ENCODE data around the gene FRMD4A. TPM values are rescaled to one million over a fixed set of nuclear protein-coding genes. Genes with fewer than 3 reads are reported as not detected.

The FRMD4A gene
- total RNA-seq, 1 experiment from 2014 or later: 19.6 TPM

- no peak overlapping the region for H3K56ac ChIP-seq (ENCODE audit: insufficient read length, low read depth, low read length)
- no peak overlapping the region for H2BK20ac ChIP-seq (ENCODE audit: low read depth, low read length, poor library complexity, severe bottlenecking)
- H3K79me2 ChIP-seq (ENCODE audit: insufficient read depth, low read length): no peaks in the 10 kb centered on the region
- TF ChIP-seq, protein P1, sequence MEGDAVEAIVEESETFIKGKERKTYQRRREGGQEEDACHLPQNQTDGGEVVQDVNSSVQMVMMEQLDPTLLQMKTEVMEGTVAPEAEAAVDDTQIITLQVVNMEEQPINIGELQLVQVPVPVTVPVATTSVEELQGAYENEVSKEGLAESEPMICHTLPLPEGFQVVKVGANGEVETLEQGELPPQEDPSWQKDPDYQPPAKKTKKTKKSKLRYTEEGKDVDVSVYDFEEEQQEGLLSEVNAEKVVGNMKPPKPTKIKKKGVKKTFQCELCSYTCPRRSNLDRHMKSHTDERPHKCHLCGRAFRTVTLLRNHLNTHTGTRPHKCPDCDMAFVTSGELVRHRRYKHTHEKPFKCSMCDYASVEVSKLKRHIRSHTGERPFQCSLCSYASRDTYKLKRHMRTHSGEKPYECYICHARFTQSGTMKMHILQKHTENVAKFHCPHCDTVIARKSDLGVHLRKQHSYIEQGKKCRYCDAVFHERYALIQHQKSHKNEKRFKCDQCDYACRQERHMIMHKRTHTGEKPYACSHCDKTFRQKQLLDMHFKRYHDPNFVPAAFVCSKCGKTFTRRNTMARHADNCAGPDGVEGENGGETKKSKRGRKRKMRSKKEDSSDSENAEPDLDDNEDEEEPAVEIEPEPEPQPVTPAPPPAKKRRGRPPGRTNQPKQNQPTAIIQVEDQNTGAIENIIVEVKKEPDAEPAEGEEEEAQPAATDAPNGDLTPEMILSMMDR (conservative IDR thresholded peaks at IDR 0.05): no peak
- Mint-ChIP-seq H3K27ac (no peak overlapping the region), H3K27me3 (ENCODE audit: low read depth) (no peaks in the 10 kb centered on the region), H3K4me3 (no peak overlapping the region), H3K9me3 (no peaks in the 10 kb centered on the region), H3K4me1 (peaks cover 6 to 8% of the 10 kb centered on the region in 2 experiments), H3K36me3 (ENCODE audit: insufficient read depth in 1 of 3, low read depth in 3 of 3) (peaks cover 0 to 11% (median 10%) of the 10 kb centered on the region in 3 experiments; a peak in 5 of 7 replicates)
- H3K9ac ChIP-seq (ENCODE audit: extremely low read depth, insufficient read length, low read length): no peak overlapping the region
- no peak overlapping the region for H4K8ac ChIP-seq (replicated peaks; ENCODE audit: insufficient read length, low read depth, low read length)
- no peak overlapping the region for H3K18ac ChIP-seq (ENCODE audit: insufficient read length, low read depth, low read length)
- no peak overlapping the region for H3K23ac ChIP-seq (ENCODE audit: insufficient read length, low read depth, low read length)
- H3K14ac ChIP-seq (ENCODE audit: insufficient read depth, low read length): no peak overlapping the region
- WGBS (ENCODE audit: extremely low coverage, insufficient read length, low lambda C conversion rate): no CpG with 5 or more reads among the region's 2 CpGs
- no peak overlapping the region for H2BK15ac ChIP-seq (ENCODE audit: low read depth, low read length)
- no peaks in the 10 kb centered on the region for H3K27me3 ChIP-seq (ENCODE audit: insufficient read depth, low read length)
- no peak overlapping the region for H3K4ac ChIP-seq (ENCODE audit: low read depth, low read length)
- H2BK5ac ChIP-seq (ENCODE audit: insufficient read length, low read length): no peak overlapping the region
- no peak overlapping the region for H3K27ac ChIP-seq (ENCODE audit: insufficient read length, low read depth, low read length)
- no peak overlapping the region for H4K91ac ChIP-seq (ENCODE audit: insufficient read length, low read depth, low read length)
- no peak overlapping the region for H2AFZ ChIP-seq (ENCODE audit: low read length)
- peaks cover 5% of the 10 kb centered on the region; the same call in 1 of the 2 replicates for H3K4me1 ChIP-seq (ENCODE audit: insufficient read depth, low read length)
- H3K4me2 ChIP-seq (ENCODE audit: insufficient read depth, insufficient read length, low read length): no peak overlapping the region
- H3K23me2 ChIP-seq (ENCODE audit: insufficient read length, low read depth, low read length, poor library complexity, severe bottlenecking): no peaks in the 10 kb centered on the region
- no peak overlapping the region for H3T11ph ChIP-seq (ENCODE audit: low read length)
- no peaks in the 10 kb centered on the region for H4K20me1 ChIP-seq (ENCODE audit: control insufficient read depth, insufficient read depth, insufficient read length)
- no peaks in the 10 kb centered on the region for H3K79me1 ChIP-seq (ENCODE audit: insufficient read depth, low read depth, low read length, poor library complexity, severe bottlenecking)
- no peak overlapping the region for H2BK12ac ChIP-seq (ENCODE audit: insufficient read length, low read depth, low read length)
- H2BK120ac ChIP-seq (ENCODE audit: low read depth, low read length, poor library complexity, severe bottlenecking): no peak overlapping the region
- DNase-seq: no peak
- no peak overlapping the region for H2AK5ac ChIP-seq (ENCODE audit: insufficient read length, low read length)
- H4K5ac ChIP-seq (ENCODE audit: insufficient read length, low read depth, low read length): no peak overlapping the region
- H3K9me3 ChIP-seq (ENCODE audit: control insufficient read depth, low read depth, low read length): no peaks in the 10 kb centered on the region
These were observed 726.2 kb downstream of the FRMD4A start for GRCh38 chr10:13604357-13605040.

All from H9 (cell line).